B cell (primary cell): ENCODE data around the gene NAIF1. TPM values are rescaled to one million over a fixed set of nuclear protein-coding genes. Genes with fewer than 3 reads are reported as not detected.

ENCODE experiments used
- ATAC-seq: fragments of 200-7000 bp; cut with Tn5 transposase; one replicate; pipeline ENCODE4 v1.10.0; 2021; ENCODE audit warnings: low read depth, mild to moderate bottlenecking, moderate number of reproducible peaks, moderate library complexity
- CTCF ChIA-PET: fragments of 350-600 bp; sonication (Branson Sonifier 250); formaldehyde crosslinking; loops from one replicate; lab custom pipeline; 2021; ENCODE audit warnings: antibody characterized with exemption, inconsistent platforms; lab: Charles Lee
- POLR2A ChIA-PET: fragments of 350-600 bp; sonication (Branson Sonifier 250); formaldehyde crosslinking; loops from one replicate; lab custom pipeline; 2021; ENCODE audit warnings: antibody characterized with exemption; lab: Charles Lee
- DNase-seq: peaks from one replicate; pipeline ENCODE4 v3.0.0; 2013
- H2AFZ ChIP-seq: 2 replicates; pipeline ENCODE4 v1.6.1; 2012; ENCODE audit warnings: mild to moderate bottlenecking, low read depth, low read length; ENCODE audit not compliant: insufficient read depth, poor library complexity, severe bottlenecking
- H3K27ac ChIP-seq, 2 donors: 1 replicate in 1 of 2; 2 replicates in 1 of 2; pipeline ENCODE4 v1.5.1; 2012 to 2013; ENCODE audit warnings: low read length in 2 of 2, mild to moderate bottlenecking in 2 of 2, moderate library complexity in 1 of 2
- H3K27me3 ChIP-seq, 4 experiments: fragments of 200-600 bp in 1 of 4; sonication (generic) in 1 of 4; replicated peaks in 1 of 4; 1 replicate in 2 of 4; 2 replicates in 2 of 4; pipeline versions ENCODE4 v1.6.1 to v1.7.0; 2013 to 2016; ENCODE audit warnings: low read length in 3 of 4, mild to moderate bottlenecking in 2 of 4, mixed read lengths in 1 of 4, moderate library complexity in 1 of 4; ENCODE audit not compliant: insufficient read depth in 4 of 4, control insufficient read depth in 3 of 4; ENCODE audit errors: control extremely low read depth in 1 of 4
- H3K36me3 ChIP-seq, 2 experiments: replicated peaks in 1 of 2; 1 replicate in 1 of 2; 2 replicates in 1 of 2; pipeline versions ENCODE4 v1.6.1 to v1.7.1; 2013; ENCODE audit warnings: low read length in 1 of 2; ENCODE audit not compliant: insufficient read depth in 2 of 2, control insufficient read depth in 1 of 2; ENCODE audit errors: control extremely low read depth in 1 of 2, extremely low read depth in 1 of 2
- H3K4me1 ChIP-seq, 2 donors: fragments of 200-600 bp in 1 of 2; sonication (generic) in 1 of 2; 1 replicate in 1 of 2; 2 replicates in 1 of 2; pipeline versions ENCODE4 v1.5.1 to v1.6.1; 2013 to 2017; ENCODE audit warnings: low read length in 2 of 2; ENCODE audit not compliant: control insufficient read depth in 2 of 2, insufficient read depth in 2 of 2
- H3K4me2 ChIP-seq: replicated peaks from 2 replicates; pipeline ENCODE3; 2012; ENCODE audit warnings: mild to moderate bottlenecking, low read depth, low read length; ENCODE audit not compliant: poor library complexity, severe bottlenecking
- H3K4me3 ChIP-seq, 5 experiments: fragments of 200-600 bp in 1 of 5; sonication (generic) in 1 of 5; 1 replicate in 3 of 5; 2 replicates in 2 of 5; pipeline versions ENCODE4 v1.5.1 to v1.7.0; 2011 to 2016; ENCODE audit warnings: low read length in 4 of 5, mild to moderate bottlenecking in 4 of 5, low read depth in 2 of 5, control low read depth in 1 of 5, moderate library complexity in 1 of 5; ENCODE audit not compliant: insufficient read depth in 1 of 5; ENCODE audit errors: control extremely low read depth in 1 of 5, extremely low read depth in 1 of 5
- H3K79me2 ChIP-seq: fragments of 200-600 bp; sonication (generic); one replicate; pipeline ENCODE4 v1.6.0; 2016; ENCODE audit warnings: low read length; ENCODE audit not compliant: control insufficient read depth, insufficient read depth
- H3K9ac ChIP-seq: fragments of 200-600 bp; sonication (generic); 2 replicates; pipeline ENCODE4 v1.6.1; 2017; ENCODE audit warnings: mild to moderate bottlenecking, low read length, moderate library complexity
- H3K9me3 ChIP-seq, 3 donors: one replicate each; pipeline versions ENCODE4 v1.6.1 to v1.7.1; 2013; ENCODE audit warnings: low read length in 2 of 3; ENCODE audit not compliant: control insufficient read depth in 2 of 3, insufficient read depth in 1 of 3; ENCODE audit errors: control extremely low read depth in 1 of 3
- H4K20me1 ChIP-seq: 2 replicates; pipeline ENCODE4 v1.6.0; 2012; ENCODE audit warnings: mild to moderate bottlenecking, low read length; ENCODE audit not compliant: insufficient read depth, control insufficient read depth, poor library complexity, severe bottlenecking
- H3K27ac Mint-ChIP-seq: one replicate; pipeline ENCODE4 v1.8.0; 2021; ENCODE audit warnings: mixed read lengths
- H3K27me3 Mint-ChIP-seq: one replicate; pipeline ENCODE4 v1.8.0; 2021; ENCODE audit warnings: mixed read lengths
- H3K4me1 Mint-ChIP-seq: one replicate; pipeline ENCODE4 v1.8.0; 2021; ENCODE audit warnings: mixed read lengths
- H3K4me3 Mint-ChIP-seq: one replicate; pipeline ENCODE4 v1.8.0; 2021; ENCODE audit warnings: mixed read lengths
- H3K9me3 Mint-ChIP-seq: one replicate; pipeline ENCODE4 v1.8.0; 2022; ENCODE audit warnings: mixed read lengths; ENCODE audit not compliant: insufficient read depth
- EZH2 ChIP-seq: IDR thresholded peaks from 2 replicates; pipeline ENCODE4 v1.6.1; 2012; ENCODE audit warnings: borderline replicate concordance, low read depth, mild to moderate bottlenecking, moderate library complexity, low read length; ENCODE audit not compliant: insufficient read depth, poor library complexity, severe bottlenecking
- WGBS: methylation state at CpG from one replicate; pipeline ENCODE4 v1.1.5; 2013; ENCODE audit warnings: missing lambda C conversion rate; ENCODE audit not compliant: insufficient coverage; 5-methylcytosine and 5-hydroxymethylcytosine counted together
- intact Hi-C: fragments of 100-400 bp; cut with micrococcal nuclease; formaldehyde crosslinking; loops from one replicate; pipeline ENCODE4 v1.10.0; 2022
- polyA plus RNA-seq: library from polyadenylated mRNA; depleted of rRNA; stranded (reverse); fragments of >200 nt; gene quantifications from 2 replicates; pipeline ENCODE4 v1.2.3, GENCODE V29; 2012
- total RNA-seq, 2 donors: library from RNA; stranded (reverse); fragments of 120-200 nt in 1 of 2; gene quantifications; 1 replicate in 1 of 2; 2 replicates in 1 of 2; pipeline versions ENCODE4 v1.2.3 to v1.2.4, GENCODE V29; 2013 to 2022
- TF ChIP-seq, protein P1 (sequence below): fragments of 200-600 bp; IDR thresholded peaks from one replicate; pipeline ENCODE4 v1.8.0; 2022; ENCODE audit warnings: antibody characterized with exemption, mild to moderate bottlenecking

Gene NAIF1
- total and polyA plus RNA-seq, 2 donors (not counting 1 experiment from before 2014, with no cell fraction given), result 11.4 to 16.6 TPM

DNA sequence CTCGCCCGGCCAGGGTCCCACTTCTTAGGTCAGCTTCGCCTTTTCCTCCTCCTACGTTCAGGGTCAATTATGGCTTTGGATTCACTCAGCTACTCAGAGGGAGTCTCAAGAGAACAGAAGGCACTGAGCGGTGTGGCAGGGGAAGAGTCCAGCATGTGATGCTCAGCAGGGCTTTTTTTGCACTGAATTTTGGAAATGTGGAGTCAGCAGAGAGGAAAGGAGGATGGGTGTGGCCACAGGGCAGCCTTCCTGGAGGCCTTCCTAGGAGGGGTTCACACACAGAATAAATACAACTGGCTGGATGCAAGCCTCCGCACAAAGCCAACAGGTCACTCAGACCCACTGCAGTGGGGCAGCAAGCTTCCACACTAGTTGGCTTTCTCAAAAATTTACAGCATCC is 4.8 kb downstream of the NAIF1 start:
- ChIA-PET CTCF (interaction anchor here (1.0 to 2.9 kb wide), 4 partner anchors 28 to 328 kb away, joined by 3 to 8 read pairs (median 4); no protein-coding TSS in a partner anchor), POLR2A (interaction anchor here (0.6 kb wide), 1 partner anchor 138 kb away, joined by 5 read pairs; no protein-coding TSS in a partner anchor)
- peak overlapping the region; percentile 66 for H3K4me2 ChIP-seq

More for the DNA sequence above, 4.8 kb downstream of the NAIF1 start:
- DNase-seq, result no peak
- Histone ChIP-seq H3K79me2 (peaks cover 51% of the 10 kb centered on the region), H4K20me1 (no peaks in the 10 kb centered on the region), H3K27ac (peak overlapping the region; percentile 66 to 74), H3K4me3 (peak overlapping the region in 1 of 5 experiments; percentile 1), H2AFZ (peak overlapping the region; percentile 53), H3K36me3 (peaks cover 0 to 5% of the 10 kb centered on the region in 2 experiments), H3K4me1 (peaks cover 54 to 66% of the 10 kb centered on the region in 2 donors), H3K27me3 (no peaks in the 10 kb centered on the region), H3K9me3 (peaks cover 0 to 3% (median 0%) of the 10 kb centered on the region in 3 donors), H3K9ac (peak overlapping the region; percentile 28)
- intact Hi-C loops, result loop anchor here (10.0 kb wide), 2 partner anchors 1023 to 1773 kb away; partner anchors contain the start of genes C9orf78, DOLPP1 and USP20
- Mint-ChIP-seq H3K4me1 (peaks cover 49% of the 10 kb centered on the region), H3K9me3 (no peaks in the 10 kb centered on the region), H3K27ac (peak overlapping the region; percentile 87), H3K27me3 (no peaks in the 10 kb centered on the region), H3K4me3 (peak overlapping the region; percentile 79)
- WGBS, result 94% methylated on average over 5 of the region's 6 CpGs
- no peak for ATAC-seq
- TF ChIP-seq EZH2, result no peak
- TF ChIP-seq, protein P1, sequence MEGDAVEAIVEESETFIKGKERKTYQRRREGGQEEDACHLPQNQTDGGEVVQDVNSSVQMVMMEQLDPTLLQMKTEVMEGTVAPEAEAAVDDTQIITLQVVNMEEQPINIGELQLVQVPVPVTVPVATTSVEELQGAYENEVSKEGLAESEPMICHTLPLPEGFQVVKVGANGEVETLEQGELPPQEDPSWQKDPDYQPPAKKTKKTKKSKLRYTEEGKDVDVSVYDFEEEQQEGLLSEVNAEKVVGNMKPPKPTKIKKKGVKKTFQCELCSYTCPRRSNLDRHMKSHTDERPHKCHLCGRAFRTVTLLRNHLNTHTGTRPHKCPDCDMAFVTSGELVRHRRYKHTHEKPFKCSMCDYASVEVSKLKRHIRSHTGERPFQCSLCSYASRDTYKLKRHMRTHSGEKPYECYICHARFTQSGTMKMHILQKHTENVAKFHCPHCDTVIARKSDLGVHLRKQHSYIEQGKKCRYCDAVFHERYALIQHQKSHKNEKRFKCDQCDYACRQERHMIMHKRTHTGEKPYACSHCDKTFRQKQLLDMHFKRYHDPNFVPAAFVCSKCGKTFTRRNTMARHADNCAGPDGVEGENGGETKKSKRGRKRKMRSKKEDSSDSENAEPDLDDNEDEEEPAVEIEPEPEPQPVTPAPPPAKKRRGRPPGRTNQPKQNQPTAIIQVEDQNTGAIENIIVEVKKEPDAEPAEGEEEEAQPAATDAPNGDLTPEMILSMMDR, result no peak
